ENCODE measurements around the gene PAM. TPM values are rescaled to one million over a fixed set of nuclear protein-coding genes. Genes with fewer than 3 reads are reported as not detected.

The PAM gene
- total RNA-seq, 1 donor from 2014 or later: 85.6 TPM

DNA sequence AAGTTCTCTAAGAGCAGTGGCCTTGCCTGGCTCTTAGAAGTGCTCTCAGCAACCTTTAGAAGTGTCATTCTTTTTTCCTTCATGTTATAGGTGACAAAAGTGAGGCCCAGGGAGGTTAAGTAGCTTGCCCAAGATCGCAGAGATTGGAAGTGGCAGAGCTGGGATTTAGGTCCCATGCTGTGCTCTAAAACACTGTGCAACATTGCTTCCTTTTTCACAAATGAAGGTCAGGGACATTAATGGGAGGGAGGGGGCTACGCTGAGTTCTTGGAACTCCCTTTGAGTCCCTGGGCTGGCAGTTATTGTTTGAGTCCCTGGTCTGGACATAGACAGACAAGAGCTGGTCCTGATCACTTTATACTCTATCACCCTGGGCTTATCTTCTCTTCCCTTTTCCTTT is 45.3 kb downstream of the PAM start:
- H3K27me3 Mint-ChIP-seq (ENCODE audit: low read depth): no peaks in the 10 kb centered on the region
- no peak overlapping the region for H3K4me3 Mint-ChIP-seq
- TF ChIP-seq, protein P1, sequence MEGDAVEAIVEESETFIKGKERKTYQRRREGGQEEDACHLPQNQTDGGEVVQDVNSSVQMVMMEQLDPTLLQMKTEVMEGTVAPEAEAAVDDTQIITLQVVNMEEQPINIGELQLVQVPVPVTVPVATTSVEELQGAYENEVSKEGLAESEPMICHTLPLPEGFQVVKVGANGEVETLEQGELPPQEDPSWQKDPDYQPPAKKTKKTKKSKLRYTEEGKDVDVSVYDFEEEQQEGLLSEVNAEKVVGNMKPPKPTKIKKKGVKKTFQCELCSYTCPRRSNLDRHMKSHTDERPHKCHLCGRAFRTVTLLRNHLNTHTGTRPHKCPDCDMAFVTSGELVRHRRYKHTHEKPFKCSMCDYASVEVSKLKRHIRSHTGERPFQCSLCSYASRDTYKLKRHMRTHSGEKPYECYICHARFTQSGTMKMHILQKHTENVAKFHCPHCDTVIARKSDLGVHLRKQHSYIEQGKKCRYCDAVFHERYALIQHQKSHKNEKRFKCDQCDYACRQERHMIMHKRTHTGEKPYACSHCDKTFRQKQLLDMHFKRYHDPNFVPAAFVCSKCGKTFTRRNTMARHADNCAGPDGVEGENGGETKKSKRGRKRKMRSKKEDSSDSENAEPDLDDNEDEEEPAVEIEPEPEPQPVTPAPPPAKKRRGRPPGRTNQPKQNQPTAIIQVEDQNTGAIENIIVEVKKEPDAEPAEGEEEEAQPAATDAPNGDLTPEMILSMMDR (conservative IDR thresholded peaks at IDR 0.05): no peak
- peaks cover 2% of the 10 kb centered on the region for H3K36me3 Mint-ChIP-seq (ENCODE audit: low read depth)
- peak overlapping the region; percentile 78 for H3K27ac Mint-ChIP-seq (ENCODE audit: unreplicated experiment)
- H3K9me3 Mint-ChIP-seq: peaks cover 3% of the 10 kb centered on the region
- no peak for DNase-seq (ENCODE audit: low read depth, low spot score)
- H3K4me1 Mint-ChIP-seq: peaks cover 34% of the 10 kb centered on the region

DNA sequence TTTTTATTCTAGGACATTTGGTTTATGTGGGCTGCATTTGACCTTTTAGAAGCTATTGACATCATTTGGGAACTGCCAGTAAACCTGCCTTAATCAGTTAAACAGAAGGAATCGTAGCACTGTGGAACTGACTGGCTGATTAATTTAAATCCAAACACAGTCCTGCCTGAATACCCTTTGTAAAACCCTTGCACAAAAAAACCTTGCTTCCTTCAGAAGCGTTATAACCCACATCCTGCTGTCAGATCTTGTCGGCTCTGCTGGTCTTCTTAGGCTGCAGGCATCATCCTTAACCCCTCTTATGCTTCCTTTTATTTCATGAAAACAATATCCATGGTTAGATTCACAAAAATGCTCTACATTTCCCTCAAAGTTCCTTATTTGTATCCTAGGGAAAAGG is 46.3 kb downstream of the PAM start:
- Mint-ChIP-seq H3K9me3 (peaks cover 3% of the 10 kb centered on the region), H3K4me3 (no peak overlapping the region), H3K36me3 (ENCODE audit: low read depth) (peaks cover 2% of the 10 kb centered on the region), H3K27me3 (ENCODE audit: low read depth) (no peaks in the 10 kb centered on the region), H3K27ac (ENCODE audit: unreplicated experiment) (no peak overlapping the region), H3K4me1 (peaks cover 31% of the 10 kb centered on the region)
- TF ChIP-seq, protein P1 (conservative IDR thresholded peaks at IDR 0.05): no peak
- no peak for DNase-seq (ENCODE audit: low read depth, low spot score)

DNA sequence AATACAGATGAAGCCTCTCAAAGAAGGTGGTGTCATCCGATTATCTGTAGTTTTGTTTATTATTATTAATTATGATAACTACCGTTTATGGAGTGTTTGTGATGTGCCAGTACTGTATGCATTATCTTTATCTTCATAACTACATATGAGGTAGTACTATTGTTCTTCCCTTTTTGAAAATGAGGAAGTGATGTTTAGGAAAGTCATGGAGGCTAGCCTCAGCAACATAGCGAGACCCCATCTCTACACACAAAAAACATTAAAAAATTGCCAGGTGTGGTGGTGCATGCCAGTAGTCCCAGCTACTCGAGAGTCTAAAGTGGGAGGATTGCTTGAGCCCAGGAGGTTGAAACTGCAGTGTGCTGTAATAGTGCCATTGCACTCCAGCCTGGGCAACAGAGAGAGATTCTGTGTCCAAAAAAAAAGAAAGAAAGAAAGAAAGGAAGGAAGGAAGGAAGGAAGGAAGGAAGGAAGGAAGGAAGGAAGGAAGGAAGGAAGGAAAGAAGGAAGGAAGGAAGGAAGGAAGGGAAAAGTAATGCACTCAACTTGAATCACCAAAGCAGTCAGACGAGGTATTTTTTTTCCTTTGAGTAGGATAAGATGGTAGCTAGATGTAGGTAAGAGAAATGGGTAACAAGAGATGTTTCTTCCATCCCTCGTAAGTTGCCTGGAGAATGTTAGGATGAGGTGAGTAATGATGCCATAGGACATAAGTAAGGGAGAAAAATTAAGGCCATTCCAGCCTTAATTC is 47.8 kb downstream of the PAM start:
- peaks cover 2% of the 10 kb centered on the region for H3K36me3 Mint-ChIP-seq (ENCODE audit: low read depth)
- peaks cover 3% of the 10 kb centered on the region for H3K9me3 Mint-ChIP-seq
- no peak overlapping the region for H3K4me3 Mint-ChIP-seq
- peaks cover 37% of the 10 kb centered on the region for H3K4me1 Mint-ChIP-seq
- no peak for DNase-seq (ENCODE audit: low read depth, low spot score)
- H3K27me3 Mint-ChIP-seq (ENCODE audit: low read depth): no peaks in the 10 kb centered on the region
- TF ChIP-seq, protein P1 (conservative IDR thresholded peaks at IDR 0.05): no peak
- H3K27ac Mint-ChIP-seq (ENCODE audit: unreplicated experiment): no peak overlapping the region

DNA sequence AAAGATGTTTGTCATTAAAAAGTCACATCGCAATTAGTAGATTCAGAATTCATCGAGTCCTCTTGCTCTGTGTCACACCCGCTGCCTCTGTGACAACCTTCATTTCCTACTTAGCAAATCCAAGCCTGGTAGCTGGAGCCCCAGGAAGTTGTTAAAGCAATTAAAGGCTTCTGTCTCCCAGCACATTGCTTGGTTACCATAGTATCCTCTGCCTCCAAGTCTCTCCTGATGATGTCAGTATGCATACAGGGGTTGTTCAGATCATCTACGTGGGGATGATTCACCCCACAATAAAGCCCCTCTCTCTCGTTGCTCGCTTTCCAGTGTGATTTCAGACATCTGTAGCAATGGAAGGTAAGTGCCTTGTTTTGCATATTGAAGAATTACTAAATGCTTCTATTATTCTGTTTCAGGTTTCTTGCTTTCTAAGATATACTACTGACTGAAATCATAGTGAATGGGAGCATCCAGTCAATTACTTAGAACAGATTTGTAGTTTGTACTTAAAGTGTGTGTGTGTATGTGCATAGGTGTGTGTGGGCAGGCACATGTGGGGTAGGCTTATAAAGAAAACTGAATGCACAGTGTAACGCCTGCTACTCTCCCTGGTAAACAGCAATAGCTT is 52.9 kb downstream of the PAM start:
- Mint-ChIP-seq H3K36me3 (ENCODE audit: low read depth) (no peaks in the 10 kb centered on the region), H3K9me3 (no peaks in the 10 kb centered on the region), H3K4me1 (peaks cover 14% of the 10 kb centered on the region), H3K27me3 (ENCODE audit: low read depth) (no peaks in the 10 kb centered on the region), H3K4me3 (no peak overlapping the region), H3K27ac (ENCODE audit: unreplicated experiment) (peak overlapping the region; percentile 13)
- no peak for DNase-seq (ENCODE audit: low read depth, low spot score)
- TF ChIP-seq, protein P1 (conservative IDR thresholded peaks at IDR 0.05): no peak

DNA sequence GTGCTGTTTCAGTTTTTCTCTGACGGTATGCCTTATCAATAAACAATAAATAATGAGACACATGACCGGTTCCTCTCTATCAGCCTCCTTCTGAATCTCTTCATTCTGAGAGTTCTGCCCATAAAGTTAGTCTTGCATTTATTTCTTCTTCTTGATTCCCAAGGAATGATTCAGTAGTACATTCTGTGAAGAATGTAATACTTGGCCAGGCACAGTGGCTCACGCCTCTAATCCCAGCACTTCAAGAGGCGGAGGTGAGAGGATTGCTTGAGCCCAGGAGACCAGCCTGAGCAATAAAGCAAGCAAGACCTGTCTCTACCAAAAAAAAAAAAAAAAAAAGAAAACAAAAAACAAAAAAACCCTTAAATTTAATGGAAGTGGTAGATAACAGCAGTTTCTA is 53.9 kb downstream of the PAM start:
- H3K27me3 Mint-ChIP-seq (ENCODE audit: low read depth): no peaks in the 10 kb centered on the region
- no peaks in the 10 kb centered on the region for H3K36me3 Mint-ChIP-seq (ENCODE audit: low read depth)
- TF ChIP-seq, protein P1 (conservative IDR thresholded peaks at IDR 0.05): no peak
- H3K4me1 Mint-ChIP-seq: peaks cover 14% of the 10 kb centered on the region
- no peak overlapping the region for H3K27ac Mint-ChIP-seq (ENCODE audit: unreplicated experiment)
- no peak for DNase-seq (ENCODE audit: low read depth, low spot score)
- H3K4me3 Mint-ChIP-seq: no peak overlapping the region
- H3K9me3 Mint-ChIP-seq: no peaks in the 10 kb centered on the region
